Astrocyte of the spinal cord (primary cell): ENCODE measurements around the gene MYO1E.

Experiments
- DNase-seq: peaks from one replicate; pipeline ENCODE4 v3.0.0; 2011; ENCODE audit warnings: low read depth, low spot score
- H3K4me3 ChIP-seq: 2 replicates; pipeline ENCODE4 v1.5.1; 2011; ENCODE audit warnings: low read depth, mild to moderate bottlenecking, low read length, moderate library complexity
- in situ Hi-C: cut with HindIII; loops from 2 replicates; pipeline ENCODE4 v1.10.0; 2017; ENCODE audit warnings: low sequenced_read_pairs
- TF ChIP-seq, protein P1 (sequence below): IDR thresholded peaks from 2 replicates; pipeline ENCODE4 v1.5.1; 2012; ENCODE audit warnings: low read depth, mild to moderate bottlenecking, low read length, inconsistent platforms

MYO1E gene

DNA sequence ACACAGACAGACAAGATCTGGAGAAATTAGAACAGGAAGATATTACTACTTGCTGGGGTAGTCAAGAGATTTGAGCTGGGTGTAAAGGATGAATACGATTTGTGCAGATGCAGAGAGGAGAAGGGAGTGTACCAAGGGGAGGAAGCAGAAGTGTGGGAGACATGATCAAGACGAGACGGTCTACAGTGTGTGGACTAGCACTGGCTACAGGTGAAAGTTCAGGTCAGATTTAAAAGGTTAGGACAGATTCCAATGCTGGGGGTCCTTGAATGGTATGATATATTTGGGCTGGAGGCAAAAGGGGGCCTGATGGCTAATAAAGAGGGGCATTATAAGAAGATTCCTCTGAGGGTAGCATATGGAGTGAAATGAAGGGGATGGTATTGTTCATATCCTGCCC, 154.0 kb downstream of the MYO1E start:
- no peak overlapping the region for H3K4me3 ChIP-seq
- in situ Hi-C loops: no loop called here
- no peak for DNase-seq
- TF ChIP-seq, protein P1, sequence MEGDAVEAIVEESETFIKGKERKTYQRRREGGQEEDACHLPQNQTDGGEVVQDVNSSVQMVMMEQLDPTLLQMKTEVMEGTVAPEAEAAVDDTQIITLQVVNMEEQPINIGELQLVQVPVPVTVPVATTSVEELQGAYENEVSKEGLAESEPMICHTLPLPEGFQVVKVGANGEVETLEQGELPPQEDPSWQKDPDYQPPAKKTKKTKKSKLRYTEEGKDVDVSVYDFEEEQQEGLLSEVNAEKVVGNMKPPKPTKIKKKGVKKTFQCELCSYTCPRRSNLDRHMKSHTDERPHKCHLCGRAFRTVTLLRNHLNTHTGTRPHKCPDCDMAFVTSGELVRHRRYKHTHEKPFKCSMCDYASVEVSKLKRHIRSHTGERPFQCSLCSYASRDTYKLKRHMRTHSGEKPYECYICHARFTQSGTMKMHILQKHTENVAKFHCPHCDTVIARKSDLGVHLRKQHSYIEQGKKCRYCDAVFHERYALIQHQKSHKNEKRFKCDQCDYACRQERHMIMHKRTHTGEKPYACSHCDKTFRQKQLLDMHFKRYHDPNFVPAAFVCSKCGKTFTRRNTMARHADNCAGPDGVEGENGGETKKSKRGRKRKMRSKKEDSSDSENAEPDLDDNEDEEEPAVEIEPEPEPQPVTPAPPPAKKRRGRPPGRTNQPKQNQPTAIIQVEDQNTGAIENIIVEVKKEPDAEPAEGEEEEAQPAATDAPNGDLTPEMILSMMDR: no peak

DNA sequence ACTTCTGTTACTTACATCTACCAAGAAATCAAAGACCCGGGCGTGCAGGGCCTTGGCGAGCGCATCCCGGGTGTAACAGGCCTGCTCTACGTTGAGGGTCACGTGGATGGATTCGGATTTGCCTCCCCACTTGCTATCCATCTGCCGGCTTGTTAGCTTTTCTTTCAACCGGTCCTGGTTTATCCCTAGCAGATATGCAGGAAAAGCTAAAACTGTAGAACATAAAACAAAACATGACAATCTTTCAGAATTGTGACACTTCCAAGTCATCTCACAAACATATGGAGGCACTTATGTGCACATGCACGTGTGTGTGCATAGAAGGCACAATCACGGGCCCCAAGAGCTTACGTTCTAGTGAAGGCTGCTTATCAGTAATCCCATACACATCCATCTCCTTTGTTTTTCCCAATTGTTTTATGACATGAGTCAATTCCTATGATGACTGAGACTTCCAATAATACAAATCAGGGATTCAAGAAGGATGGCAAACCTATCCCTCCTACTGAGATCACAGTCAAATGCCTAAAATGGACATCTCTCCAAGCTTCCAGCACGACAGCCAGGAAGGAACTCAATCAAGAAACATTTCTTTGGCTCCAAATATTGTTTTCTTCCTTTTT, 154.7 kb downstream of the MYO1E start:
- H3K4me3 ChIP-seq: no peak overlapping the region
- in situ Hi-C loops: no loop called here
- TF ChIP-seq, protein P1: no peak
- no peak for DNase-seq

GRCh38 chr15:59216911-59217310, 155.8 kb downstream of the MYO1E start:
- in situ Hi-C loops: no loop called here
- no peak overlapping the region for H3K4me3 ChIP-seq
- TF ChIP-seq, protein P1: no peak
- no peak for DNase-seq

GRCh38 chr15:59210186-59210585, 162.5 kb downstream of the MYO1E start:
- in situ Hi-C loops: no loop called here
- DNase-seq: no peak
- TF ChIP-seq, protein P1: no peak
- no peak overlapping the region for H3K4me3 ChIP-seq

GRCh38 chr15:59208613-59209249, 163.9 kb downstream of the MYO1E start:
- H3K4me3 ChIP-seq: no peak overlapping the region
- TF ChIP-seq, protein P1: no peak
- DNase-seq: no peak
- in situ Hi-C loops: no loop called here

- no peak within 1 kb of the TSS for H3K4me3 ChIP-seq
- TF ChIP-seq, protein P1: no peak
- in situ Hi-C loops: no loop called here
- no peak for DNase-seq
These were observed 166.0 kb downstream of the MYO1E start, which contains the start of gene LDHAL6B for GRCh38 chr15:59206623-59207183. LDHAL6B (plus strand) TSS chr15:59206843; CDS start chr15:59206941, 98 bp downstream.
